GM11168 (cell line): ENCODE measurements around the gene RASGEF1B.

Experiments used
- in situ Hi-C: fragments of 300-500 bp; cut with MboI; formaldehyde crosslinking; loops from one replicate; pipeline ENCODE4 v1.12.0; 2022; ENCODE audit warnings: low sequenced_read_pairs; ENCODE audit not compliant: unreplicated experiment

Gene RASGEF1B

DNA sequence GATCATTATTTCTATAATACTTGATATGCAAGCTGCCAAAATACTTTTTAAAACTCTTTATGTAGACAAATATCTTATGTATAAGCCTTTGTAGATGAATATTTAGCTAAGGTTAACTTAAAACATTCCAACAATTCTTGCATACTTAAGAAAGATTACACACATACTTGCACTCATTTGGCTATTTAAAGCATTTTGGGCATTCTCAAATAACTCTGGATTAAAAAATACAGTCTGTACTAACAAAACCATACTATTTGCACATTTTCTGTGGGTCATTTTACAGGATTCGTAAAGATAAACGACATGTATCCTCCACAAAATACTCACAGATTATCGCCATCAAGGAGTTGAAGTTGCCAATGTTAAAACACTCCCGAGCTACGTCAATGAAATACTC is 26.5 kb downstream of the RASGEF1B start:
- in situ Hi-C loops, result no loop called here

DNA sequence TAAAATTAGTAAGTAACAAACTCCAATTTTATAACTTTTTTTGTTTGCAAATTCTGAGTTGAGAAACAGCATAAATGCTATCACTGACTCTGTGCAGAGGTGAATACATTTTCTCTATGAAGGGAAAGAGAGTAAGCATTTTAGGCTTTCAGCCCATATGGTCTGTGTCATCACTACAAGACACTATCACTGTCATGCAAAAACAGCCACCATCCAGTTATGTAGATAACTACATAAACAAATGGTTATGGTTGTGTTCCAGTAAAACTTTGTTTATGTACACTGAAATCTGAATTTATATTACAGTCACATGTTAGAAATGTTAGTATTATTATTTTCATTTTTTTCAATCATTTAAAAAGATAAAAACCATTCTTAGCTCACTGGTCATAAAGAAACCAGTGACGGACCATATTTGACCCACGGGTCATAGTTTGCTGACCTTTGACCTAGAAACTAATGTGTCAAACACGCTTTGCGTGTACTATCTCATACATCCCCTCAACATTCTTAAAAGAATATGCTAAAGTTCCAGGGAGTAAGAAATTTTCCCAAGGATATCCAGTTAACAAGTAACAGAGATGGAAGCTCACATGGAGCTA is 29.1 kb downstream of the RASGEF1B start:
- in situ Hi-C loops, result no loop called here

DNA sequence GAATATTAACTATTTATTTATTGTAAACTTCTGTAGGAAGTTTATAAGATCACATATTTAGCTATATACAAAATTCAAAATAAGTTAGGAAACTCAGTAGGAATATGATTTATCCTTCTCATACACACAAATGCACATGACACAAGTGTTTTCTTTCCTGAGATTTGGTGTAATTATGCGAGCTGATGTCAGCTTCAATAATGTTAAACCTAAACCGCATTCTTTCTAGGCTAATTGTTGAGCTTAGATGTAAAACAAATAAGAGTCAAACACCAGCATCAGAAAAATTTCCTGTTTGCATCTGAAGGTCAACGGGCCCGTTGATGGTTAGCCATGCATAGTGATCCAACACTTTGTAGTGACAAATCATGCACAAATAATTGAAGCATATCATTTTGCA is 30.8 kb downstream of the RASGEF1B start:
- in situ Hi-C loops, result no loop called here

DNA sequence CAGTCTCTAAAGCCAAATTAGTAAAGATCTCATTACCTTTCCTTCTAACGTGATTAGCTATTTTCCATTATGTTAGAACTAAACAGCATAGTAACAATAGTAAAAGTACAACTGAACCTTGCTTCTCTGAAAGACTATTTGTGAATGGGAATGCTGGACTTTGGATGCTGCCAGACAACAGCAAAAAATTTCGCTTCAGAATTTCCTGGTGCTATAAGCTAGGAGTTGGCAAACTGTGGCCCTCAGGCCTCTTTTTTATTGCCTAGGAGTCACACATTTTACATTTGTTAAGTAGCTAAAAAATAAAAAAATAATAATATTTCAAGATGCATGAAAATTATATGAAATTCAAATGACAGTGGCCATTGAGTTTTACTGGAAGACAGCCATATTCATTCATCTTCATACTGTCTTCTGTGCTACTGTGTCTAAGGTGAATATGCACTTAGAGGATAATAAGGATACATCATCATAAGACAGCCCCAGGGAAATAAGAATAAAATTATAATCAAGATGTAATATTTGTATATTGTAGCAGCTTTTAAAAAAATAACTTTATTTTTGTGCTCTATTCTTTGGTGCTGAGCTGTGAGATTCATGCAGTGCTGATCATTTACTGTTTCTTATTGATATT is 34.6 kb downstream of the RASGEF1B start:
- in situ Hi-C loops, result no loop called here

DNA sequence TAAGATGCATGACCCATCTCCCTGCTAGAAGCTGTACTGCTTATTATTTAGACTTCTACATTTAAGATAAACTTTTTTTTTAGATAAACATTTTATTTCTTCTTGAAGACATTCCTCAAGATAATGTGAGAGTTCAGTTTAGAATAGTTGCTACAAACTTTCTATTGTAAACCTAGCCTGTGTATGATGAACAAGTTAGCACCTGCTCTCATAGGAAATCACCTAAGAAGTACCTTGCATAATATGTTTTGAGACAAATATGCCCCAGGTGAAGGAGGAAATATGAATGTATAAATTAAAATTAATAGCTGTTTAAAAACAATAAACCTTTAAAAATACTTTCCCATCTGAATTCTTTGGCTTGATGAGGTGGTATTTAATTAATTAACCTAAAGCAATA is 35.6 kb downstream of the RASGEF1B start:
- in situ Hi-C loops, result no loop called here

DNA sequence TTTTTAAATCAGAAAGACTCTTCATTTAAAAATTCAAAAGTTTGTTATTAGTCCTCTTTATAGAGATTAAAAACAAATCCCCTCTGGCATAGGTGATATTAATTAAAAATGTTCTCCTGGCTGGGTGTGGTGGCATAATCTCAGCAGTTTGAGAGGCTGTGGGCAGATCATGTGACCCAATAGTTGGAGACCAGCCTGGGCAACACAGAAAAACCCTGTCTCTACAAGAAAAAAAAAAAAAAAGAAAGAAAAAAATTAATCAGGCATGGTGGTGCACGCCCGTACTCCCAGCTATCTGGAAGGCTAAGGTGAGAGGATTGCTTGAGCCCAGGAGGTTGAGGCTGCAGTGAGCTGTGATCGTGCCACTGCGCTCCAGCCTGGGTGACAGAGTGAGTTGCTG is 38.9 kb downstream of the RASGEF1B start:
- in situ Hi-C loops, result no loop called here

DNA sequence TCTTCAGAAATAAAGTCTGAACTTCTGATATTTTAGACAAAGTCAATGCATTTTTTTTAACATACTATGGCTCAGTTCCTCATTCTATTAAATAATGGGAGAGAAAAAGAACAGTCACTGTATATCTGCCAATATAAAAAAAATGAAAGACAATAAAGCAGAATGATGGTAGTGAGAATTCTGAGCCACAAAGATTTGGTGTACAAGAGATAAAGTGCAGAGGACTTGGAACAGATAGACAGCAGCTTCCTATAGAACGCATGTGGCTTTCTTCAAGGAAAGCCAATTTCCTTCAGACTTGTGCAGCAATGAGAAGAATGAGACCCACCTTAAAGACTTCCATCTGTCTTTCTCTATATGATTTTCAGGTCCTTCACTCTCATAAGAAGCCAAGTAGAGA is 39.7 kb downstream of the RASGEF1B start:
- in situ Hi-C loops, result no loop called here

DNA sequence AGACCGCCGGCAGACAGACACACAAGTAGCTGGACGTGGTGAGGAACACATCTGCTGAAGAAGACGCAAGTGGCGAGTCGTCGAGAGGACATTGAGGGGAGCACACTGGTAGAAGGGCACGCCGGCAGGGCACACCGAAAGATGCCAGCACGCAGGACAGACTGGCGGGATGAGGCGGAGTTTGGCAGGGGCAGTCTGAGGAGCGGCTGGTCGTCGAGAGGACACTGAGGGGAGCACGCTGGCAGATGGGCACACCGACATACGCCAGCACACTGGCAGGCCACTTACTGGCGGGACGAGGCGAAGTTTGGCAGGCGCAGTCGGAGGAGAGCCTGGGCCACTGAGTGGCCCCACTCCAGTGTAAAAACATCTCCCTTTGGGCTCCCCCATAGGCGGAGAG is 42.1 kb downstream of the RASGEF1B start:
- in situ Hi-C loops, result no loop called here

DNA sequence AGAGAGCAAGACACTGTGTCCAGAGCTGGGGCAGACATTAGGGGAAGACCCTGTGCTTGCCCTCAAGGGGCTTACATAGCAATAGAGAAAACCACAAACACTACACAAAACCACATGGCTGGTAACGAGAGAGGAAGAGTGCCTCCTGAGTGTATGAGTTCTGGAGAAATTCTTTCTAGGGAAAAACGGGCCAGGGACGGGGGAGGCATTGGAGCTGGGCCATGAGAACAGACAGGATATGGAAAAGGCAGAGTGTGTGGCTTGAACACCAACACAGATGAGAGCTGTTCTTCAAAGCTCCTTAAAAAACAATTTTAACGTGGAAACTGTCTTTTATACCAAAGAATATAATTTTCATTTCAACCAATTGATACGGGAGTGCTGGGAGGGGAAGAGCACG is 42.7 kb downstream of the RASGEF1B start:
- in situ Hi-C loops, result no loop called here

DNA sequence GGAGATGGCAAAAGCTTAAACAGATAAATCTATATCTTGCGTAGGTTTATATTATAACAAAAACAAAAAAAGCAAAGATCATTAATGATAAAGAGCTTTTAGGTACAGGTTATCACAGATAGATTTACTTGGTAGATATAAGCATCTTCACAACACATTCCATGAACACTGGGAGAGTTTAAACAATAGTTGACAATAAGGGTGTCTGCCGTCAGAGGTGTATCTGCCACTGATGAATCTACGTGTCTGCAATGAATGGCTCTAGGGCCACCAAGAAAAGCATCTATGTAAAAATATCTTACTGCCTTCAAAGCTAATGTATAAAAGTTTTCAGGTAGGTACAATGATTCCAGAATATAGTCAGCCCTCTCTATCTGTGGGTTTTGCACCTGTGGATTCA is 43.7 kb downstream of the RASGEF1B start:
- in situ Hi-C loops, result no loop called here

DNA sequence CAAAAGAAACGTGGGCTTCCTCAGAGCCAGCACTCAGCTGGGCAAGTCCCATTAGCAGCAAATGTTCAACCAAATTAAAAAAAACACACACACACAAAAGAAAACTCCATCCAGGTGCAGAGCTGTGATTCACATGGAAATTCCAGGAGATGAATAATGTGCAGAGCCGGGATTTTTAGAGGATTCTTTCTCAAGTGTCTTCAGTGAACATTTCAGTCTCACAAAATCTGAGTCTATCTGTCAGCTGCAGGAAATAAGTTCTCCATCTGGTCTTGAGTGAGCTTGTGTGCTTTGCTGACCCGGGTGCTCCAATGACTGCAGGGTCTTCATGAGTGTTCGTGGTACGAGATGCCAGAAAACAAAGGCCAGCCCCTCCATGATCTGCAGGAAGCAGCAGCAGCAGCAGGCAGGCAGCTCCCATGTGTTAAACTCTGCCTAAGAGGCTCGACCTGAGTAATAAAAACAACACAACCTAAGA is 44.3 kb downstream of the RASGEF1B start:
- in situ Hi-C loops, result no loop called here

DNA sequence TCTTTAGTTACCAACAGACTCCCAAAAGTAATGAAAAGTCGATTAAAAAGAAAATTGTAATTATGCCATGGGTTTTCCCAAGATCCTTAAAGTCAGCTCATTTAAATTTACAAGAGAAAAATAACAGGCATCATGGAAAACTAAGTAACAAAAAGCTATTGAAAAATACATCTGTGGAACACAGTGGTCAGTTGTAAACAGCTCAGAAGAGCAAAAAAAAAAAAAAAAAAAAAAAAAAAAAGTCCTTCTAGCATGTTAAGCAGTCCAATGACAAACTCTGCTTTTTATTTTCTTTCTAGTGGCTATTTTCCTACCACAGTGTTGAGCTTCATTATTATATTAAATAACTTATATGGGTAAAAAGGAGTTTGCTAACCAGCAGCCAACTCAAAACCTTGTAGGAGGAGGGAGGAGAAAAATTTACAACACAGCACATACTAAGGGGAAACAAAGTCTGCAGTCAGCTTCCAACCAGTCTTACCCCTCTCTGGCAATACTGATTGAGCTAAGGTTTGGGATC is 44.9 kb downstream of the RASGEF1B start:
- in situ Hi-C loops, result no loop called here

DNA sequence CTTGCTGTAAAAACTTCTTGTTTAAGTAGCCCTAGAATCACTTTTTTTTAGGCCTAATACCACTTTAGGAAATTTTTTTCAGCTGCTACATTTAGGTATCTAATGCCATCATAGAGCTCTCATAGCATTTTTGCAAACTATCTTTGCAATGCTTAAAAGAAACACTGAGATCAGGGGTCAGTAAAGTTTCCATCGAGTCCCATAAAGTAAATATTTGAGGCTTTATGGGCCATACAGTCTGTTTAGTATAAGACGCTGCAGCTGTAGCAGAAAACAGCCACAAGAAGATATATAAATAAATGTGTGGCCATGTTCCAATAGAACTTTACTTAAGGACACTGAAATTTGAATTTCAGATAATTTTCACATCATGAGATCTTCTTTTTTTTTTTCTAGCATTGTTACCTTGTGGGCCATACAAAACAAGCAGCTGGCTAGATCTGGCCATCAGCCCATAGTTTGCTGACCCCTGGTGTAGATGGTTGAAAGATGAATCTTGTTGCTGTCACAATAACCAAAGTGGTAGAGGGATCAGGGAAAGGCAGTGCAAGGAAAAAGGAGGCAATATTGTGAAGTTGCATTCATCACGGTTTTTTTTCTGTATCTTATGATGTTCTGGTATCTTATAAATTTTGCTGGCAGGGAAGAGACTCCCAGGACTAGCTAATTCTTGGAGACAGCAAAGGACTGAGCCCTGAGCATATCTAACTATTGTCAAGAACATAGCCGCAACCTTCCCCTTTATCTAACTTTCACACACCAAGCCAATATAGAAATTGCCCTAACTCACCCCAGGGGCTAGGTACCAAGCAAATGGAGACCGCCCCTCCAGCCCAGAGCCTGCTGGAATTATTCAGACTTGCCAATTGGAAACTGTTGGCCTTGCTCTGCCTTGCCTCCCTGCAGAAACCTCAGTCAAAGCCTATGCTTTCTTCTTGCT is 46.6 kb downstream of the RASGEF1B start:
- in situ Hi-C loops, result no loop called here

DNA sequence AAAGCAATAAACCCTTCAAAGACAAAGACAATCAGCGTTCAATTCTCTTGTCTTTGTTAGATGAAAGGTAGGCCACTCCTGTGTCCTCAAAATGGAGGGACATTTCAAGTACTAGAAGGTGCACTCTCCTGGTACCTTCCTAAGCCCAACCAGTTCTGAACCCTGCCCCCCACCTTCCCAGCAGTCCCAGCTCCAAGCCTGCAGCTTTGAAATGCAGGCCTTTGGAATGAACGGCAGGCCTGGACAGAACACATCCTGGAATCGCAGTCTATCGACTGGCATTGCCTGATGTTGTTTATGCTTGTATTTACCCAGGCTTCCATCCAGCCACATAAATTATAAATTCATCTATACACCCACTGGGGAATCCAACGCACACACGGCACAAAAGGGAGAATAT is 47.4 kb downstream of the RASGEF1B start:
- in situ Hi-C loops, result no loop called here

DNA sequence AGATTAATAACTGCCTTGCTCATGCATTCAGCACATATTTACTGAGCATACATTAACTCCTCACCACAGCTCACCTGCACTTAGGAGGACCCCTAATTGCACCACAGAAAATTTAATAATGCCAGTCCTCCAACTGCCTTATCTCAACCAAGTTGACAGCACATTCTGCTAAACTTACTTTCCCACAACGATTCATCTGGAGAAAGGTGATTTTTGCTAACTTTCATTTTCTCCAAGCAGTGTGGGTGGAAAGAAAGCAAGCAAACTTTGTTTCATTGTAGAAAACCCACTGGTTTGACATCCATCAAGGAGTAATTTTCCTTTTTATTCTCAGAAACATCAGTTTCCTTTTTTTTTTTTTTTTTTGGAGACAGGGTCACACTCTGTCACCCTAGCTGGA is 49.1 kb downstream of the RASGEF1B start:
- in situ Hi-C loops, result no loop called here

DNA sequence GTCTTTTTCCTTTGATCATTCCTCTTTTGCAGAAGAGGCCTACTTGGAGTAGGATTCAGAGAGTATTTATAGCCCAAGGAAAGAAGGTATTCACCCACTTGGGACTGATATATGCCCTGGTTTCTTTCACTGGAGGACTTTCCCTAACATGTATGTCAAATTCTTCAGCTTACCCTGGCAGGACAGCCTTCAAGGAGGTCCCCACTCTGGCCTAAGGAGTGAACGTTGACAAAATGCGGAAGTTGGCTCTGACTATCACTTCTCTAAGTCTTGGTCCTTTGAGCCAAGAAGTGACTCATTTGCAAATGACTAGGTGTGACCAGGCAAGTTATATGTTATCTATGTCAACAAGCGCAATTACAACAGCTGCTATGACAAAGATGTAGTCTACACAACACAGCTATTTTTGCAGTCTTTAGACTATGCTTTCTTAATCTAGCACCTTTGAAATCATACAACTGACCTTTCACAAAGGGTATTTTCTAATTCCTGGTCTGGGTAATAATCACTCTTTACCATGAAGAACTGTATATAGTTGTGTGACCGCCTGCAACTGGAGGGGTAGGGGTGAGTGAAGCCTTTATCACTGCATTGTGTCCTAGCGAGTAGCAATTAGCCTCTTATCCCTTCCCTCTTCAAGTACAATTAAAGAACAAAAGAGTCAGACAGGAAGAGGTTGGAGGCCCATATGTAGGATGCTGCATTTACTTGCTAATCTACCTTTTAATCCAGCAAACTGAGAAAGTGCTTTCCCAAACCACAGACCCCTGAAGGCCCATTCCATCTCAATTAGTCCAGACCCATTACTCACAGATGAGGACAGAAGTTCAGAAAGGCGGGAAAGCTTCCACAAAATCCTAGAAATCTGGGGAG is 50.1 kb downstream of the RASGEF1B start:
- in situ Hi-C loops, result no loop called here

DNA sequence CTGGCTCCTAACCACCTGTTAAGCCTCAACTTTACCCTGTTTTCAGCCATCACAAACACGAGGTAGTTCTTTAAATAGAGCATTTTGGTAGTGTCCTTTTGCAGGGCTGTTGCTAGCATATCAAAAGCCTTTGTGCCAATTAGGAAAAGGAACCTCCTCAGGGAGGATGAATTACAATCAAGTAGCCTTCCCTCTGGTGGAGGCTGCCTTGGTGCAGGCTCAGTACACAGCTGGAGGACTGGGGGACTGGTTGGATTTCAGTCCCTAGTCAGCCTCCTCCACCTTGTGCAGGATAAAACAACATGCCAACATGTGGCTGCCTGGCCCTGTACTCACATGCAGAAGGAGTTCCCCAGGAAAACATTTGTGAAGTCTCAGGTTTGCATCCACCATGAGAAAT is 53.1 kb downstream of the RASGEF1B start:
- in situ Hi-C loops, result no loop called here

DNA sequence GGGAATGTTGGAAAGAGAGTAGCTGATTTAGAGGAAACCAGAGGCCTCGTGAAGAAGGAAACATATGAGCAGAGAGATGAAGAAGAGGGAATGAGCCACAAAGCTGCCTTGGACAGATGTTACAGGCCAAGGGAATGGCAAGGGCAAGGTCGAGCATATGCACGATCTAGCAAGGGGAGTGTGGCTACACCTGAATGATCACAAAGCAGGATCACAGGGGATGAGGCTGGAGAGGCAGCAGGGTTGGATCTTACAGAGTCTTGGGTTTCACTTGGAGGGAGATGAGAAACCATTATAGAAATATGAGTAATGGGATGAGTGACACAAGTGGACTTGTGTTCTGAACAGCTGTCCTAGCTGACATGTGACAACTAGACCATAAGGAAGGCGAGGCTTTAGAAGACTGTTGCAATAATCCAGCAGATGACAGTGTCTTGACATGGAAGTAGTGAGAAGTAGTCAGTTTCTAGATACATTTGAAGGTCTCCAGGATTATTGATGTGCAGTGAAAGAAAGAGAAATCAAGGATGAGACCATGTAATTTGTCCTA is 58.7 kb downstream of the RASGEF1B start:
- in situ Hi-C loops, result no loop called here

DNA sequence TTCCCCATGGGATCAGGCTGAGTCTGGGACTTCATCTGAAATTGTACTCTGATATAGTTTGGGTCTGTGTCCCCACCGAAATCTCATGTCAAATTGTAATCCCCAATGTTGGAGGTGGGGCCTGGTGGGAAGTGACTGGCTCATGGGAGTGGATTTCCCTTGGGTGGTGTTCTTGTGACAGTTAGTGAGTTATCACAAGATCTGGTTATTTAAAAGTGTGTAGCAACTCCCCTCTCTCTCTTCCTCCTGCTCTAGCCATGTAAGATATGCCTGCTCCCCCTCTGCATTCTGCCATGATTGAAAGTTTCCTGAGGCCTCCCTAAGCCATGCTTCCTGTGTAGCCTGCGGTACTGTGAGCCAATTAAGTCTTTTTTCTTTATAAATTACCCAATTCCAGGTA is 61.0 kb downstream of the RASGEF1B start:
- in situ Hi-C loops, result no loop called here

DNA sequence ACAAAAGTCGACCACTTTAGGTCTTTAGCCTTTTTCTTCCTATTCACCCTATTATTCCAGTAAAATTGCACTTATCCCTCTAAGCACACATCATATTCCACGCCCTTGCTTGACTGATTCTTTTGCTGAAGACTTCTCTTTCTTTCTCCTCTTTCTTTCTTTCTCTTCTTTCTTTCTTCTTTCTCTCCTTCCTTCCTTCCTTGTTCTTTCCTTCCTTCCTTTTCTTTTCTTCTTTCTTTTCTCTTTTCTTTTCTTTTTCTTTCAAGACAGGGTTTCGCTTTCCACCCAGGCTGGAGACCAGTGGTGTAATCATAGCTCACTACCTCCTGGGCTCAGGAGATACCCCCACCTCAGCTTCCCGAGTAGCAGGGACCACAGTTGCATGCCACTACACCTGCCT is 61.9 kb downstream of the RASGEF1B start:
- in situ Hi-C loops, result no loop called here
